Stimulated activated CD4-positive, alpha-beta T cell treated with anti-CD3 and anti-CD28 coated beads, Interleukin-1b, Interleukin-23, amount 100 ng/mL, for 24 hours (primary cell): ENCODE data around the gene FAM241B.

Source experiments
- DNase-seq, 4 experiments: peaks; one replicate each; pipeline ENCODE4 v3.0.0-alpha.2; 2020; ENCODE audit warnings: low read depth in 4 of 4, low spot score in 1 of 4

The FAM241B gene

DNA sequence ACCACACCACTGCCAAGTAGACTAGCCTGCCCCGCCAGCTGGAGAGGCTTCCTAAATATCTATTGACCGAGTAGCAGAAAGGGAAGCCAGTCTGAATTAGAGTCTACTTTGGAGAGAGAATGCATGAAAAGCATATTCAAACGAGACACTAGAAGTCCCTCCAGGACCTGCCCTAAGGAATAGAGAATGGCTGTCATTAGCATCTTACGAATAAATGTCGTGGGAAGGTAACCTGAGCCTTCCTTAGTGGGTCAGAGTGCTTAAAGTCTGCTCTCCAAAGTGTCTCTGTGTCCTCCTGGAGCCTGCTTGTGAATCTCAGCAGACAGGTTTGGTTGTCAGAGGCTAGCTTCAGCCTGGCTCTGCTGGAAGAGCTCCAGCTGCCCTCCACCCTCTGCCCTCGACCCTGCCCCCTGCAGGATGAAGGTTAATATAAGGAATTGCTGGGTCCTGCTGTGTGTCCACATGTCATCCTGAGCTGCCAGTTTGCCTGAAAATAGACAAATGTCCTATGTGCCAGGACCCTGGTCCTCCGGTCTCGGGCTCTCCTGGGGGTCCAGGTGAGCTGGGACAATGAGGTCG lies 33.4 kb downstream of the FAM241B start:
- no peak for DNase-seq

DNA sequence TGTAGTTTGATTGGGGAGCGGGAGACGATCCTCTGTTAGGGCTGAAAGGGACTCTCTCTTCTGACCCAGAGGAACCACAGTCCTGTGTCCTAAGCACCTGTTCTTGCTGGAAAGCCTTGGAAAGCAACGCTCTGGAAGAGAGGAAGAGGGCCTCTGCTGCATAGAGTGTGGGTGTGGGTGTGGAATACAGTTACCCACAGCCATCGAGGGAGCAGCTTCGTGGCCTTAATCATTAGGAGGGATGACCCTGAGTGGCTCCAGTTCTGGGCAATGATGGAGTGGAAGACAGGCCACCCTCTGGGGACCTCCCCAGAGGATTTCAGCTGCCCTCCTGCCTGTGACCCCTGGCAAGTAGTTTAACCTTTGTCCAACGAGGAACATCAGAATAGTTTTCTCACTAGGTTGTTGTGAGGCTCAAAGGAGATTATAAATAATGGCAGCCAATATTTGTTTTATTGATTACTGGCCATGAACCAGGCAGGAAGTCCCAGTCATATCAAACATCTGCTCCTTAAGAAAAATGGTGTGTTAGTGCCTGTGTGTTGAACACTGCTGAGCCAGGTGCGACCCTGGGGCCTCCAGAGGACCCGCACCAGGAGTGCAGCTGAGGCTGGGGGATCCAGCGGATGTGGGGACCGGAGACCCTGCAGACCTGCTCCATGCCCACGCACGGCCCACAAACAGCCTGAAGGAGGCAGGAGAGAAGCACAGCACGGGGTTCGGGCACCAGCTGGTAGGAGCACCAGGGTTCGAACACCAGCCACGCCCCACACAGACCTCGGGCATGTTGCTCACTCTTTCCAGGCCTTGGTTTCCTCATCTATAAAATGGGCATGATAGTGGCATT lies 35.6 kb downstream of the FAM241B start:
- no peak for DNase-seq

DNA sequence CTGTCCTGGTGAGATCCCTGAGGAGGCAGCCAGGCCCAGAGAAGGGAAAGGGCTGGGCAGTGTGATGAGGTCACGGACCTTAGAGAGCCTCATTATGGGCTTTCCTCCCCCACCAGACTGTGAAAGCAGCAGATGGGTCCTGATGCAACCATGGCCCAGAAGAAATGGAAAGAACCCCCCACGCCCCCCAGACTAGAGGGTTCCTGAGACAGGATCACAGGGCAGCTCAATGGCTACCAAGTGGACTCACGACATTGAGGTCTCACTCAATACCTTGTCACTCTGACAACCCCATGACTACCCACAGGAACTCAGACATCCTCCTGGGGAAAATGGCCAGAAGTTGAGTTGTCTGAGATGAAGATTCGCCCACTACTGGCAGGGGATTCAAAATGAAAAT lies 36.7 kb downstream of the FAM241B start:
- no peak for DNase-seq

GRCh38 chr10:69668721-69669120 lies 38.7 kb downstream of the FAM241B start:
- DNase-seq, result no peak

GRCh38 chr10:69669409-69669808 lies 39.4 kb downstream of the FAM241B start:
- DNase-seq, result no peak

DNA sequence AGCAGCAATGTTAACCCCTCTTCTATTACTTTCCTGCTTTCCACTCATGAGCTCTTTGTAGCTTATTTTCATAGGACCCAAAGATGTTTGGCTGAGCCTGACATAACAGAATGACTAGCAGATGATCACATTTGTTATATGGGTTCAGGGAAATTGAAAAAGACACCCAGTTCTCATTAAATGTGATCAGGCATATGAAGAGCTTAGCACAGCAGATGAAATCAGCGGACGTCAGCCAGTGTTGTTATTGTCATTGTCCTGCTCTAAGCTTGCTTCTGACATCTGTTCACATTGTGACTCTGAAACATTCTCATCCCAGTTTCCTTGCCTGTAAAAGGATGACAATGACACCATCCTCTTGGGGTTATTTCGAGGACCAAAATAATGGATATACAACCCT lies 43.5 kb downstream of the FAM241B start:
- DNase-seq, result no peak

DNA sequence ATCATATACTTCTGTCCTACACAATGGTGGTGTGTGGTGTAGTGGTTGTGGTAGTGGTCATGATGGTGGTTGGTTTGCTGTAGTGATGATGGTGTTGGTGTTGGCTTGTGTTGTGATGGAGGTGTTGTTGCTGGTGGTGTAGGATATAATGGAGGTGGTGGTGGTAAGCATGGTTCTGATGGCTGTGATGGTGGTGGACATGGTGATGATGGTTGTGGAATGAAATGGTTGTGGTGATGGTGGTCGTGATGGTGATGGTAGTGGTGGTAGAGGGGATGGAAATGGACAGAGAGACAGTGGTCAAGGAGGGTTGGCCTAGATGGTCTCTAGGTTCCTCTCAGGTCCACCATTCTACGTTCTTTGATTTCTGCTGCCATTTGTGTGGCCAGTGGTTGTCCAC lies 44.7 kb downstream of the FAM241B start:
- no peak for DNase-seq

DNA sequence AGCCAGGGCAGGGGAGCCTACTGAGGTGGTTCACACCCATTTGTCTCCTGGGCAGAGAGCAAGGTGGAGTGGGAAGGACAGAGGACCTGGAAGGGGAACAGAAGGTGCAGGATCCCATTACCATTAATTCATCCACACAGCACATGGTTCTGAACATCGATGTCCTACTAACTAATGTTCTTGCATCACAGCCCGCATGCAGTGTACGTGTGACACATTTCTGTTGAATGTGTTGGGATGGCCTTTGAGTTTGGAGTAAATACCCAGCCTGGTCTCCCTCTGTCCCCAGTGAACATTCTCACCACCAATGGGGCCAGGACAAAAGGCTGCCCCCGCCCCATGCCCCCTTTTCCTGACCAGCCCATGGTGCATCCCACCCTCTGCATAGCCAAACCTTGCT lies 46.3 kb downstream of the FAM241B start:
- DNase-seq, result no peak

GRCh38 chr10:69677985-69678654 lies 48.1 kb downstream of the FAM241B start:
- DNase-seq, result no peak

- no peak for DNase-seq
These were observed 49.7 kb downstream of the FAM241B start for GRCh38 chr10:69679736-69680135.

- DNase-seq, result no peak
These were observed 50.6 kb downstream of the FAM241B start for GRCh38 chr10:69680610-69681009.

GRCh38 chr10:69681436-69681835 lies 51.4 kb downstream of the FAM241B start:
- no peak for DNase-seq

DNA sequence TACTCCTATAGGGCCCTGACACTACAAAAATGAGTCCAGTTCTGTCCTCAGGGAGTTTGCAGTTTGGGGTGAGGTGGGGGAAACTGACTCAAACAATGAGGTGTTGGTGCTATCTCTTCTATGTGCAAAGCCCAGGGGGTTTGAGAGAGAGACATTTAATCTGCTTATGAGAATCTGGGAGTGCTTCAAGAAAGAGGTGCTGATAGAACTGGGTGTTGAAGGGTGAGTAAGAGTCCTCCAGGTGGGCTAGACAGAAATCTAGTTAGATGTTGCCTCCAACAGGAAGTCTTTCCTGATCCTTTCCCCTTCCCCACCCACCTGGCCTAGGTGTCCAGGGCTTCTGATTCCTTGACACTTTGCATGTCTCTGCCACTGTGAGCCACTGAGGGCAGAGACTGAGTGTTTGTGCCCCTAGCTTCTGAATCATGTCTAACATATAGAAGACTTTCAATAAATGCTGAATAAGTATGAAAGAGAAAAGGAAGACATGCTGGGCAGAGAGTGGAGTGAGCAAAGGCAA lies 53.0 kb downstream of the FAM241B start:
- no peak for DNase-seq
